GM19467 (cell line): ENCODE data around the gene C2orf15.
"Not testable (repeated sequence)": the region's sequence is repeated elsewhere in the genome, so short reads cannot be mapped to it uniquely, and the experiment has no call there.

Experiments
- ATAC-seq: cut with Tn5 transposase; IDR thresholded peaks from one replicate; pipeline ENCODE4 v1.9.1; 2021; ENCODE audit warnings: mild to moderate bottlenecking, moderate library complexity; ENCODE audit not compliant: unreplicated experiment

Gene C2orf15, protein sequence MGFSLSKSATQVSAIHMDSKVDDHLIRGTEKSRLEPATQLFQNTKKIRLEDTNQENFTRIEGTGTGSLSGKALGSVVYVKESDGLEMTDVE

GRCh38 chr2:99141110-99142108 is at the start of gene C2orf15:
C2orf15 (plus strand) TSS chr2:99141707; CDS start chr2:99150559, 8,852 bp downstream.
- peak; percentile 89 for ATAC-seq

DNA sequence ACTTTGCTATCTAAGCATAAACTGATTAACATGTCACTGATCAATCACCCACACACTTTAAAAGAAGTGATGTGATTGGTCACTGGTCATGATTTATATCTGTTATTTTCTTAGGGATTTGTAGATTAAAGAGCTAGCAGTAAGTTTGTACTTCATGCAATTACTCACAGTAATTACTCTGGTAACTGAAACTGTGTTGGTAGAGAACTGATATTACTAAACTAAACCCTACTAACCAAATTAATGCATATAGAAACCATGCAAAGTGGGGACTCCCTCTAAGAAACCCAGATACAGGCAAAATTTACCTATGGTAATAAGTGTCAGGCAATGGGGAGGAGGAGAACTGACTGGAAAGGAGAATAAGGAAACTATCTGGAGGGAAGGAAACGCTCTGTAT is 44.8 kb upstream of the C2orf15 start:
- ATAC-seq: no peak

- ATAC-seq: no peak
Observed at GRCh38 chr2:99101697-99102096, 39.8 kb upstream of the C2orf15 start.

- ATAC-seq: no peak
Observed at GRCh38 chr2:99104006-99104405, 37.5 kb upstream of the C2orf15 start.

DNA sequence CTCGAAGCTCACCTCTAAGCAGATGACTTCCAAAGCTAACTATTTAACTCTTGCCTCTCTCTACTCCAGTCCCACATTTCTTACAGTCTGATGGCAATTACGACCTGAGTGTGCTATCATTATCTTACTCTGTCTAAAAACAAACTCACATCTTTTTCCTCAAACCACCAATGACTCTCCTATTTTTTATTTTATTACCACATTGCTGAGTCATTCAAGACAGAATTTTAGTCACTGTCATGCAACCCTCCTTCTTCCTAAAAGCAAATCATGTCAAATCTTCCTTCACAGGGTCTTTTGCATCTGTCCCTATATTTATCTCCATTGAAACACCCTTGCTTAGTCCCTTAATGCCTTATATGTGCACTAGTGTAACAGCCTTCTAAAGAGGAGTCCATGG is 34.6 kb upstream of the C2orf15 start:
- no peak for ATAC-seq

- ATAC-seq: no peak
Observed at GRCh38 chr2:99111236-99111635, 30.3 kb upstream of the C2orf15 start.

DNA sequence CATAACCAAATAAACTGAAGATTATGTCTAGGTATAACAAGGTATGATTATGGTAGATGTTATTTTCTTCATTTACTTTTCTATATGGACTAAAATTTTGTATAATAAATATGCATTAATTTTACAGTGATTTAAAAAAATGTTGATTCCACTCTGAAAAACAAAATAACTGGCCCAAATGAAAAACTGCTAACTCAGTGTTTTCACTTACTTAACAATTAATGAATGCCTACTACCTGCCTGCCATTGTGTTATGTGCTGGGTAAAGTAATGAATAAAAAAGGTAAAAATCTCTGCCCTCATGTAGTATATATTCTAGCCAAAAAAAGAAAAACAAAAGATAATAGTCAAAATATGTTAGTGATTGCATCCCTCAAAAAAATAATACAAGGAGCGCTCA is 29.6 kb upstream of the C2orf15 start:
- ATAC-seq: no peak

GRCh38 chr2:99112617-99113016 is 28.9 kb upstream of the C2orf15 start:
- ATAC-seq: no peak

GRCh38 chr2:99127981-99128380 is 13.5 kb upstream of the C2orf15 start:
- no peak for ATAC-seq

GRCh38 chr2:99135044-99135556 is 6.4 kb upstream of the C2orf15 start:
- ATAC-seq: not testable (repeated sequence)

DNA sequence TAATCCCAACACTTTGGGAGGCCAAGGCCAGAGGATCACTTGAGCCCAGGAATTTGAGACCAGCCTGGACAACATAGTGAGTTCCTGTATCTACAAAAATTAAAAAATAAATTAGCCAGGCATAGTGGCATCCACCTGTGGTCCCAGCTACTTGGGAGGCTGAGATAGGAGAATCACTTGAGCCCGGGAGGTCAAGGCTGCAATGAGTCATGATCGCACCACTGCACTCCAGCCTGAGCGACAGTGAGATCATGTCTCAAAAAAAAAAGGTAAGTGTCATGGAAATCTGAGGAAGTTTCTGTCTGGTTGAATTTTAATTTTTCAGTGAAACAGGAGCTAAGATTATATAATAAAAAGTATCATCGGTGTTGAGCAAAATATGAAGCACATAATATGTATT is 2.5 kb upstream of the C2orf15 start:
- no peak for ATAC-seq

DNA sequence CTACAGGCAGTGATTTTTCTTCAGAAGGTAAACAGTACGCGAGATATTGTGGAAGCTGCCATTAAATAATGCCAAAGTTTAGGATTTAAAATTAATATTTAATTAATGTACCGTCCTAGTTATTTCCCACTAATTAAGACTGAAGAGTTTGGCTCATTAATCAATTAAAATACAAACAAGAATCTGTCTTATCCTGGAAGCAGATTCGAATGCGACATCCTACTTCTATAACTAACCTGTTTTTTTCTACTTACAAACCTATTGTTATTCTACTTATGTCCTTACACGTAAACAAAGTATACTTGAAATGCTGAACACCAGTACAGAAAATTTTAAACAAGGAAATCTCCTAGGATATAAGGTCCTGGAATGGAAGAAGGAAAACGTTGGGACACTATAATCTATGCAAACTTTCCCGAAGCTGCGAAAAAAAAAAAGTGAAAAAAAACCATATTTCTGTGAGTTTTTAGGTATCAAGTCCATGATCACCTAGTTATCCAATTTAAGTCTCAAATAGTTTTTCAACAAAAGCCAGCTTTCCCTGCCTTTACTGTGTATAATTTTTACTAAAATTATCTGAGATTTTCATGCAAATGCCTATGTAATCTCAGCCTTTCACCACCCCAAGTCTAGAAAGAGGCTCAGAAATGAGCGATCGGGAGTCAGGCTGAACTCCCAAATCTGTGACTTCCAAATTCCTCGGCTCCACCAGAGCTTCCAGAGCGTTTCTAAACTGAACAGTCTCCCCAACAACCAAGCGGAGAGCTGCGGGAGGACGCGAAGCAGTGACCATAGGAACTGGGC is 1.2 kb upstream of the C2orf15 start:
- no peak for ATAC-seq

GRCh38 chr2:99140860-99141109 is 722 bp upstream of the C2orf15 start:
- peak; percentile 24 for ATAC-seq

DNA sequence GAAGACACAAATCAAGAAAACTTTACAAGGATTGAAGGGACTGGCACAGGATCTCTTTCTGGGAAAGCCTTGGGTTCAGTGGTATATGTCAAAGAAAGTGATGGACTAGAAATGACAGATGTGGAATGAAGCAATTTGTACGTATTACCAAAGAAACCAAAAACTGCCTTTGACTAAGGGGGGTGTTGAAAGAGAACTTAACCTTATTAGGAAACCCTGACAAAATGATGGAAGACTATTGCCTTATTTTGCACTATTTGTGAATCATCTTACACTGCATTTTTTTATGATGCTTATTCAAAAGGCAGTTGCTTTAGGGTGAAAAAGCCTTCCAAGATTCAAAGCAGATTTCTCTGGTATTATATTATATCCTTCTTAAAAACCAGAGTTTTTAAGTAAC is 9.2 kb downstream of the C2orf15 start:
- ATAC-seq: no peak

GRCh38 chr2:99152199-99152895 is 10.8 kb downstream of the C2orf15 start:
- ATAC-seq: no peak

GRCh38 chr2:99153921-99154604 is 12.6 kb downstream of the C2orf15 start:
- ATAC-seq: no peak

DNA sequence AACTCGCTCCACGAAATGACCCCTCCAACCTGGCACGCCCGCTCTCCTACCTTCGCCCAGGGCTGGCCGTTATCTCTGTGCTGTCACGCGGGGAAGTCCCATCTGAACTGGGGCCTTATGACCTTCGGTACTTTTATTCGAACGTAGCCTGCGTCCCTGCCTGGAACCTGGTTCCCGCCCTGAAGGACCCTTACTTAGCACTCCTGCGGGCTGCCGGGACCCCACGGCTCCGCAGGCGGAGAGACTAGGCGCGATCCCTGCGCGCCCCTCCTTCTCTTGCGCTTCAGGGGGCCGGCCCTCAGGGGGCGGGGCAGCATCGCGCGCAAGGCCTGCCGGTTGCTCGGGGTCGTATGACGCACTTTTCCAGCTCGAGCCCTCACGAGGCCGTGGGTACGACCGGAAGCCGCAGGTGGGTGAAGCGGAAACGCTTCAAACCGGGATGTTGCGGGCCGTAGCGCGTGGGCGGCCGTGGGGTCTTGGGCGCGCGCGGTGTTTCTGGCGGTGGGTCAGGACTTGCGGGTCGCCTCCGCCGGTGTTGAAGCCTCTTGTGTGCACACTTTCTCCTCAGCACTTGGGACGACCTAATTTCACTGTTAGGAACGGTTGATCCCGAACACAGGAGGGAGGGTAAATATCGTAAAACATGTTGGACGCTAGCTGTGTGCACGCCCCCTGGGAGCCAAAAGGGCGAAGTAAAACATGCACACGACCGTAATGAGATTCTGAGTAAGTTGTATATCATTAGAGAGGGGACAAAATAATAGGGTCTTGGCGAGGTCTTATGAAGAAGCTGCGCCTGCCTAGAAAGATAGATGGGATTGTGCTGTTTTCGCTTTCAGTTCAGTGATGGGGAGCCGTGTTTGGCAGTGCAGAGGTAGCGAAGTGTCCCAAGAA is 13.4 kb downstream of the C2orf15 start, which contains the start of the genes LIPT1 and TSGA10:
LIPT1 (plus strand) TSS at position 325 of the 894 bp plus-strand sequence. CDS start 6,991 bp downstream, outside the sequence.
TSGA10 (minus strand) TSS at position 300 of the 894 bp plus-strand sequence. CDS start 45,503 bp downstream, outside the sequence.
- peak; percentile 96 for ATAC-seq

GRCh38 chr2:99156891-99157290 is 15.4 kb downstream of the C2orf15 start:
- ATAC-seq: no peak

- ATAC-seq: no peak
Observed at GRCh38 chr2:99158599-99158998, 17.1 kb downstream of the C2orf15 start.
